Lung (tissue), 12 donors: ENCODE data around the gene RPL36. TPM values are rescaled to one million over a fixed set of nuclear protein-coding genes. Genes with fewer than 3 reads are reported as not detected.

ENCODE experiments used
- ATAC-seq: fragments of 200-7000 bp; cut with Tn5 transposase; one replicate; pipeline ENCODE4 v1.9.1; 2020; ENCODE audit warnings: moderate number of reproducible peaks; ENCODE audit not compliant: insufficient read depth, low FRiP score
- DNase-seq, 3 donors: peaks; one replicate each; pipeline ENCODE4 v3.0.0-alpha.2; 2013 to 2017
- H3K27ac ChIP-seq, 2 donors: one replicate each; pipeline ENCODE4 v1.5.1; 2013; ENCODE audit warnings: mild to moderate bottlenecking in 2 of 2, moderate library complexity in 2 of 2, control low read depth in 1 of 2, inconsistent platforms in 1 of 2, low read depth in 1 of 2, low read length in 1 of 2
- H3K27me3 ChIP-seq, 3 donors: one replicate each; pipeline ENCODE4 v1.5.1; 2013; ENCODE audit warnings: low read length in 2 of 3; ENCODE audit not compliant: control insufficient read depth in 3 of 3, insufficient read depth in 3 of 3
- H3K36me3 ChIP-seq, 4 donors: one replicate each; pipeline ENCODE4 v1.5.1; 2013; ENCODE audit warnings: low read length in 4 of 4, mild to moderate bottlenecking in 1 of 4, moderate library complexity in 1 of 4; ENCODE audit not compliant: control insufficient read depth in 4 of 4, insufficient read depth in 4 of 4
- H3K4me1 ChIP-seq, 5 donors: one replicate each; pipeline ENCODE4 v1.5.1; 2013; ENCODE audit warnings: low read length in 5 of 5, mild to moderate bottlenecking in 2 of 5, moderate library complexity in 1 of 5; ENCODE audit not compliant: control insufficient read depth in 5 of 5, insufficient read depth in 5 of 5
- H3K4me3 ChIP-seq: one replicate; pipeline ENCODE4 v1.5.1; 2013; ENCODE audit warnings: mild to moderate bottlenecking, control low read depth, moderate library complexity
- H3K9ac ChIP-seq, 2 donors: one replicate each; pipeline ENCODE4 v1.5.1; 2013; ENCODE audit warnings: low read length in 2 of 2, control low read depth in 1 of 2; ENCODE audit not compliant: insufficient read depth in 1 of 2
- H3K9me3 ChIP-seq, 4 donors: one replicate each; pipeline ENCODE4 v1.5.1; 2013; ENCODE audit warnings: low read length in 3 of 4, mild to moderate bottlenecking in 1 of 4, moderate library complexity in 1 of 4; ENCODE audit not compliant: control insufficient read depth in 4 of 4, insufficient read depth in 3 of 4
- WGBS, 2 donors: extraction: QIAGEN DNeasy Blood & Tissue Kit; methylation state at CpG; one replicate each; pipeline ENCODE4 v1.1.7; 2013; 5-methylcytosine and 5-hydroxymethylcytosine counted together
- polyA plus RNA-seq, 2 donors: library from polyadenylated mRNA; stranded (reverse); fragments of 200-250 nt; gene quantifications; one replicate each; pipeline ENCODE4 v1.2.1, GENCODE V29; 2013
- total RNA-seq, 2 donors: library from RNA; depleted of rRNA in 1 of 2; stranded (reverse); fragments of >200 nt in 1 of 2; gene quantifications; one replicate each; pipeline ENCODE4 v1.2.1, GENCODE V29; 2014 to 2021
- TF ChIP-seq, protein P1 (sequence below): IDR thresholded peaks from 2 replicates; pipeline ENCODE4 v1.5.1; 2012; ENCODE audit warnings: mild to moderate bottlenecking; ENCODE audit errors: control extremely low read depth, extremely low read depth
- donor health status: control.
- donor health status: control.
- donor health status: Bipolar disorder and iron deficiency.
- donor health status: healthy.
- donor health status: DM: yes; HTN: yes; CAD: no.

Gene RPL36
- total and polyA plus RNA-seq, 4 donors, result 309 to 1,934 (median 702) TPM

DNA sequence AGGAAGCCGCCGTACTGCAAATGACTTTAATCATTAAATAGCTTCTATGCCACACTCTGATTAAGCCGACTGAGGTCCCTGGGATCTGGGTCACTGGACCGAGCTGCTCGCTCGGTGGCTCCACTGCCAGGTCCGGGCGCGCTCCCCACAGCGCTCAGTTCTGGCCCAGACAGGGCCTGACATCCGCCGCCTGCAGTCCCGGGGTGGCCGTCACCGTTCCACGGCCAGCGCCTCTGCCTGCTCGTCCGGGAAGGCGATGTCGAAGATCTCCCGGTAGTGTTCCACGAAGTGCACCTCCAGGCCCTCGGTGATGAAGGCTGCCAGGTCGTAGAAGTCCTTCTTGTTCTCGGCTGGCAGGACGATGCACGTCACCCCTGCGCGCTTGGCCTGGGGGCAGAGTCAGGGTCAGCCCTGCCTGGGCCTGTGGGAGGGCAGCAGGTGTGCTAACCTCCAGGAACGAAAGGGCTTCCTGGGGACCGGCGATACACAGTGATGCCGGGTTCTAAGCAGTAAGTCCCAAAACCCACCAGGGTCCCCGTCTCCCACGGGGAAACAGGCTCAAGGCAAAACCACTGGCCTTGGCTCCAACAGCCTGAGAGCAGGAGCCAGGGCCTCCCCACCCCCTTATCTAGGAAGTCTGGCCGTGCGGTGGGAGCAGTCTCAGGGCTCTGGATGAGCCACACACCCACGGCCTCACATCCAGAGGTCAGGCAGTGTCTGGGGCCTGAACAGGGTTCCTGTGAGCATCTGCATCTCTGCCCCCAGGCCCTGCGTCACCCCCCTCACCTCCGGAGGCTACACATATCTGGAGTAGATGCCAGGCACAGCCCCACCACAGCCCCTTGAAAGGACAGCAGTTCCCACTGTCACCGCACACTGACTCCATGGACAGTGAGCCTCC is 2.0 kb downstream of the RPL36 start:
- H3K4me3 ChIP-seq, result no peak overlapping the region
- 75 to 81% methylated on average over 42 of the region's 42 CpGs for WGBS, 2 donors
- no peaks in the 10 kb centered on the region for H3K27me3 ChIP-seq
- no peaks in the 10 kb centered on the region for H3K9me3 ChIP-seq
- TF ChIP-seq, protein P1, sequence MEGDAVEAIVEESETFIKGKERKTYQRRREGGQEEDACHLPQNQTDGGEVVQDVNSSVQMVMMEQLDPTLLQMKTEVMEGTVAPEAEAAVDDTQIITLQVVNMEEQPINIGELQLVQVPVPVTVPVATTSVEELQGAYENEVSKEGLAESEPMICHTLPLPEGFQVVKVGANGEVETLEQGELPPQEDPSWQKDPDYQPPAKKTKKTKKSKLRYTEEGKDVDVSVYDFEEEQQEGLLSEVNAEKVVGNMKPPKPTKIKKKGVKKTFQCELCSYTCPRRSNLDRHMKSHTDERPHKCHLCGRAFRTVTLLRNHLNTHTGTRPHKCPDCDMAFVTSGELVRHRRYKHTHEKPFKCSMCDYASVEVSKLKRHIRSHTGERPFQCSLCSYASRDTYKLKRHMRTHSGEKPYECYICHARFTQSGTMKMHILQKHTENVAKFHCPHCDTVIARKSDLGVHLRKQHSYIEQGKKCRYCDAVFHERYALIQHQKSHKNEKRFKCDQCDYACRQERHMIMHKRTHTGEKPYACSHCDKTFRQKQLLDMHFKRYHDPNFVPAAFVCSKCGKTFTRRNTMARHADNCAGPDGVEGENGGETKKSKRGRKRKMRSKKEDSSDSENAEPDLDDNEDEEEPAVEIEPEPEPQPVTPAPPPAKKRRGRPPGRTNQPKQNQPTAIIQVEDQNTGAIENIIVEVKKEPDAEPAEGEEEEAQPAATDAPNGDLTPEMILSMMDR, result no peak
- H3K27ac ChIP-seq, result no peak overlapping the region
- peaks cover 5 to 56% (median 28%) of the 10 kb centered on the region in 4 donors for H3K36me3 ChIP-seq
- H3K9ac ChIP-seq, result no peak overlapping the region
- peaks cover 0 to 16% (median 3%) of the 10 kb centered on the region in 5 donors for H3K4me1 ChIP-seq
- DNase-seq (no peak), ATAC-seq (no peak)

DNA sequence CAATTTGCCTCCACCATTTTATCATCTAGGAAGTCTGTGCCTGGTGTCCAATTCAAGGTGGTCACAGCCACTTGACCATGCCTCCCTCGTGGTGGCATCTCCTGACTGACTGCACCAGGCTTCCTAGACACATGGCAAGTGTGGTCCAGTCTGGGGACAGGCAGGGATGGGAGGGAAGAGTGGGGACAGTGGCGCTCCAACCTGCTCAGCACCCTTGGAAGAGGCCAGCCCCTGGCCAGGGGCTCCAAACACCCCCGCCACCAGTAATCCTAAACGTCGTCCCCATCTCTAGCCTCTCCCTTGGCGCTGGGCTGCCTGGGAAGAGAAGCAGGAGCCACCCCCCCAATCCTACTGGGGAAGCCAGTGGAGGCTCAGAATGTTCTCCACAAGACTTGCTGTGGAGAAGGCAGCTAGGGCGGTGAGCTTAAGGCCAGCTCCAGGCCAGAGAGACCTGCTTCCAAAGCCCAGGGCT is 2.7 kb downstream of the RPL36 start:
- Histone ChIP-seq H3K36me3 (peaks cover 5 to 61% (median 28%) of the 10 kb centered on the region in 4 donors), H3K9ac (no peak overlapping the region), H3K27ac (no peak overlapping the region), H3K4me1 (peaks cover 0 to 12% (median 3%) of the 10 kb centered on the region in 5 donors), H3K27me3 (no peaks in the 10 kb centered on the region), H3K9me3 (no peaks in the 10 kb centered on the region), H3K4me3 (no peak overlapping the region)
- TF ChIP-seq, protein P1, result no peak
- 83 to 86% methylated on average over 7 of the region's 7 CpGs for WGBS, 2 donors
- ATAC-seq (no peak), DNase-seq (no peak)

DNA sequence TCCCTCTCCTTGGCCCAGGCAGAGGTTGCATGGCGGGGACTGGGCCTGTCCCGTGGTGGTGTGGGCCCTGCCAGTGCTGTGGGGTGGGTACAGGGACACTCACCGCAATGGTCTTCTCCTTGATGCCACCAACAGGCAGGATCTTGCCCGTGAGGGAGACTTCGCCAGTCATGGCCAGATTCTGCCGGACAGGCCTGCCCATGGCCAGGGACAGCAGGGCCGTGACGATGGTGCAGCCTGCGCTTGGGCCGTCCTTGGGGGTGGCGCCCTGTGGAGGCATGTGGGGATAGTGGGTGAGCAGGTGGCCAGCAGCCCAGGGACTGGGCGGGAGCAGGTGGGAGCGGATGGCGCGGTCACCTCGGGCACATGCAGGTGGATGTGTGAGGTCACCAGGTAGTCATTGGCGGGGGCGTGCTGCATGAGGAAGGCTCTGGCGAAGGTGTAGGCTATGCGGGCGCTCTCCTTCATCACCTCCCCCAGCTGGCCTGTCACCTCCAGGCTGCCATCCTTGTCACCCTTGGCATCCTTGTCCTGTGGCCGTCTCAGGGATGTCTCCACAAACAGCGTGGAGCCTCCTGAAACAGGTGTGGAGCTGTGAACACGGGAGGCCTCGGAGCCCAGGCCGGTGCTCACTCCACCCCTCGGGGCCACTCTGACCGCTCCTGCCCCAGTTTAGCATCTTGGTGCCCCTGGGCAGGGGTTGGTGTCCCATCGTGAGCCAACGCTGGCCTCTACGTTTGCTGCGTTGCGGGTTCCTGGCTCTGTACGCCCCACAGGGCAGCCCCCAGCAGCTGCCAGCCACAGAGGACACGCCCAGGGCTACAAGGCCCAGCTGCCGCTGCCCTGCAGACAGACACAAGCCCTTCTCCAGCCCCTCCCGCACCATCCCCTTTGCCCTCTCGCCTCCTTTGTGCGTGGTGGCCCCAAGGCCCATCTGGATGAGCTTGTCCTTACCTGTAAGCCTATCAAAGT is 3.4 kb downstream of the RPL36 start:
- WGBS, 2 donors, result 87 to 90% methylated on average over 39 of the region's 39 CpGs
- Histone ChIP-seq H3K27ac (no peak overlapping the region), H3K9me3 (no peaks in the 10 kb centered on the region), H3K9ac (no peak overlapping the region), H3K4me3 (no peak overlapping the region), H3K27me3 (no peaks in the 10 kb centered on the region), H3K36me3 (peaks cover 5 to 68% (median 28%) of the 10 kb centered on the region in 4 donors), H3K4me1 (peaks cover 0 to 12% (median 3%) of the 10 kb centered on the region in 5 donors)
- ATAC-seq (no peak), DNase-seq (no peak)
- TF ChIP-seq, protein P1, result no peak
